SK-N-DZ (cell line): ENCODE results near the gene TFIP11. TPM values are rescaled to one million over a fixed set of nuclear protein-coding genes. Genes with fewer than 3 reads are reported as not detected.
A peak's percentile ranks its signal among the peaks of the same experiment; 100 is the strongest.

Source experiments
- DNase-seq: peaks from one replicate; pipeline ENCODE4 v3.0.0-alpha.2; 2015; ENCODE audit warnings: low spot score
- polyA plus RNA-seq, 2 experiments: library from polyadenylated mRNA; depleted of rRNA; stranded (reverse); fragments of >200 nt; gene quantifications; 2 replicates each; pipeline ENCODE4 v1.2.3, GENCODE V29; 2014

The TFIP11 gene
- polyA plus RNA-seq (2014; cell fraction: cytosol; rRNA removed): 29.2 and 66.0 TPM in 2 replicates
- 22.7 and 41.5 TPM in 2 replicates for polyA plus RNA-seq (2014; cell fraction: nucleus; rRNA removed)

GRCh38 chr22:26512149-26512793 lies at the start of gene TFIP11:
TSS of gene TFIP11 (minus strand) at chr22:26512473. CDS start at chr22:26510272, 2,201 bp downstream.
- peak; percentile 92 for DNase-seq

GRCh38 chr22:26561756-26562417 lies 49.6 kb upstream of the TFIP11 start:
- no peak for DNase-seq

- no peak for DNase-seq
Observed at GRCh38 chr22:26559961-26560575, 47.8 kb upstream of the TFIP11 start.

DNA sequence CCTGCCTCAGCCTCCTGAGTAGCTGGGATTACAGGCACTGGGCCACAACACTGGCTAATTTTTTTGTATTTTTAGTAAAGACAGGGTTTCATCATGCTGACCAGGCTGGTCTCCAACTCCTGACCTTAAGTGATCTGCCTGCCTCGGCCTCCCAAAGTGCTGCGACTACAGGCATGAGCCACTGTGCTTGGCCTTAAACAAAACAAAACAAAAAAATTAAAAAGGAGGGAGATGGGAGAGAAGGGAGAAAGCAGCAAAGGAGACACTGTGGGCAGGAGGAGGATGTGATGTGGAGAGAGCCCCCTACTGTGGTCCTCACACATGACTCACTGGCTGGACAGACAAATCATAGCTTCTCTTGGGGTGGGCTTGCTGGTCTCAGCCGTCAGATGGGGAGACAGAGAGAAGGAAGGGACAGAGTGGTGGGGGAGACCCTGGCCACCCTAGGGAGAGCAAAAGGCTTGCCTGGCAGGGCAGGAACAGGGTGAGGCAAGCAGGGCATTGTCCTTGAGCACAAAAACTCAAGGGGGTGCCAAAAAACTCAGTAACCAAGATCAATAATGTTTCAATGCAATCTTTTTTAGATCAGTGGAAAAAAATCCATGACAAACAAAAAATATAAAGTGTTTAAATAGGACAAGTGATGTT lies 46.1 kb upstream of the TFIP11 start:
- DNase-seq: no peak

- no peak for DNase-seq
Observed at GRCh38 chr22:26556904-26557303, 44.6 kb upstream of the TFIP11 start.

DNA sequence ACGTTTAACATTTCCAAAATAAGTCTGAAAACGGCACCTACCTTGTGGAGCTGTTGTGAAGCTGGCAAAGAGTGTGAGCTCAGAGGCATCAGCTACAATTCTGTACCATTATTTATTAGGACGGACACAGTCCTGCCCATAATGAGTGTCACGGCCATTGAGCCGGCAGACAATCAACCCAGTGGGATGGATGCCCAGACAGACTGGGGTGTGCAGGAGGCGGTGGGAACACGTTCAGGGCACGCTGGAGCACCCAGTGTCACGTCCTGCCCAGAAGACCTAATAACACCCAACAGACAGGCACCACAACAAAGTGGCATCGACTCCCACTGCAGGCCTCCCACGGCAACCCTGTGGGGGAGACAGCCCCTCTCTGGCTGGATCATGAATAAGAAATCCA lies 43.2 kb upstream of the TFIP11 start:
- DNase-seq: no peak

GRCh38 chr22:26554956-26555355 lies 42.7 kb upstream of the TFIP11 start:
- no peak for DNase-seq

DNA sequence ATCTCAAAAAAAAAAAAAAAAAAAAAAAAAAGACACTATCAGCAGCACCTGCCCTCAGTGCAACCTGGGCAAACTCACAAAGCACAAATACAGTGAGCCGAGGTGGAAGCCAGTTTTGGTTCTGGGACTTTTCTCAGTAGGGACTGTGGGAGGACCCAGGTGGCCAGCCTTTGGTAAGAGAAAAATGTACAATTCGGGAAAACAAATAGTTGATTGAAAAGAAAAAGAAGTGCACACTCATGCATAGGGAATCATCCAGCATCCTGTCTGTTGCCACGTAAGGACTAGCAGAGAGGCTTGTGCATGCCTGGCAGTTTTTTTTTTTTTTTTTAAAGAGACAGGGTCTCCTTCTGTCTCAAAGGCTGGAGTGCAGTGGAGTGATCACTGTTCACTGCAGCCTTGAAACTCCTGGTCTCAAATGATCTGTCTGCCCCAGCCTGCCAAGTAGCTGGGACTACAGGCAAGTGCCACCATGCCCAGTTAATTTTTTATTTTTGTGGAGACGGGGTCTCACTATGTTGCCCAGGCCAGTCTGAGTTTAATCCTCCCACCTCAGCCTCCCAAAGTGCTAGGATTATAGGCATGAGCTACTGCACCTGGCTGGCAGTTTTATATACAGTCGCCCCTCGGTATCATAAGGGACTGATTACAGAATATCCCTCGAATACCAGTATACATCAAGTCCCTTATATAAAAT lies 40.9 kb upstream of the TFIP11 start:
- no peak for DNase-seq

- DNase-seq: no peak
Observed at GRCh38 chr22:26552466-26552865, 40.2 kb upstream of the TFIP11 start.

DNA sequence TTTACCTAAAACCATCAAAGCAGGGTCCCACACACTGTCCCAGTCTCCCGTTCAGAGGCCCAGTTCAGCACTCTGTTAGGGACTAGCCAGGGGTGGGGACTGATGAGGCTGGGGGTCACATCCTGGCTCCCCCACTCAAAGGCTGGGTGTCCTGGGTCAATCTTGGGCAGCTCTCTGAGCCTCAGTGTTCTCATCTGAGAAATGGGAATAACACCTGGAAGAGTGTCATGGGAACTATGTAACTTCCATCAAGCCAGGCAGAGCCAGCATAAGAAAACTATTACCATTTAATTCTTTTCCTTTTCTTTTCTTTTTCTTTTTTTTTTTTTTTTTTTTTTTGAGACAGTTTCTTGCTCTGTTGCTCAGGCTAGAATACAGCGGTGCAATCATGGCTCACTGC lies 39.3 kb upstream of the TFIP11 start:
- no peak for DNase-seq

GRCh38 chr22:26550498-26551033 lies 38.3 kb upstream of the TFIP11 start:
- DNase-seq: no peak

DNA sequence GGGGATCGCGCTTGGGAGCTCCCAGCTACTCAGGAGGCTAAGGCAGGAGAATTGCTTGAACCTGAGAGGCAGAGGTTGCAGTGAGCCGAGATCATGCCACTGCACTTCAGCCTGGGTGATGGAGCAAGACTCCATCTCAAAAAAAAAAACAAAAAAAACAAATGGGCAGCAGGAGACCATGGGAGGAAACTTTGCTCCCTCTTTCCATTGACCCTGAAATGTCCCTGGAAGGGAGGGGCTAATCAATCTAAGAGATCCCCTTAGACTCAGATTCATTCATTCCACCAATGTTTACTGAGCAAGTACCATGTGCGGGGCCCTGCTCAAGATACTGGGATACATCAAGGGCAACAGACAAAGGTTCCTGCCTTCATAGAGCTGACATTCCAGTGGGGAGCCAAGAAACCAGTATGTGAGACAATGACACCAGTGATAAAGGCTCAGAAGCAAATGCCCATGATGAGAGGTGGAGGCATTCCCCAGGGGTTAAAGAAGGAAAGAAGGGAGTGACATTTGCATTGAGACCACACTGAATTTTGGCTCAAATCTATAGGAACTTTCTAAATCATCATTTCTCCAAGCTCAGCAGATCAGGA lies 37.7 kb upstream of the TFIP11 start:
- DNase-seq: no peak

DNA sequence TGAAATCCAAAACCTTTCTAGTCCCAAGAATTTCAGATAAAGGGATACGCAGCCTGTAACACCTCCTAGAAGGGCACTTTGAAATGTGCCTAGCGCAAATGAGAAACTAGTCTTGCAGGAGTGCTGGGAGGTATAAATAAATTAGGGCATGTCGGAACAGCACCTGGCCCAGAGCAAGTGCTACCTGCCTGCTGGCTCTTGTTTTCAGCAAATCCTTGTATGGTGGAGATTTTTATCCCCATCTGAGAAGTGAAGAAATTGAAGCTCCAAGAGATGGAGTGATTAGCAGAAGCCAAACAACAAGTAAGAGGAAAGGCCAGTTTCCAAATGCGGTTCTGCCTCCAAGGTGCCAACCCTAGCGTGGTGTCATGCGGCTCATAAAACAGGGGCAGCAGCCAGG lies 36.7 kb upstream of the TFIP11 start:
- DNase-seq: no peak

GRCh38 chr22:26548303-26548702 lies 36.0 kb upstream of the TFIP11 start:
- no peak for DNase-seq

- no peak for DNase-seq
Observed at GRCh38 chr22:26547837-26548236, 35.6 kb upstream of the TFIP11 start.

GRCh38 chr22:26547426-26547825 lies 35.2 kb upstream of the TFIP11 start:
- DNase-seq: no peak

- DNase-seq: no peak
Observed at GRCh38 chr22:26546282-26546681, 34.0 kb upstream of the TFIP11 start.

GRCh38 chr22:26545827-26546226 lies 33.6 kb upstream of the TFIP11 start:
- DNase-seq: no peak

GRCh38 chr22:26545385-26545784 lies 33.1 kb upstream of the TFIP11 start:
- DNase-seq: no peak

DNA sequence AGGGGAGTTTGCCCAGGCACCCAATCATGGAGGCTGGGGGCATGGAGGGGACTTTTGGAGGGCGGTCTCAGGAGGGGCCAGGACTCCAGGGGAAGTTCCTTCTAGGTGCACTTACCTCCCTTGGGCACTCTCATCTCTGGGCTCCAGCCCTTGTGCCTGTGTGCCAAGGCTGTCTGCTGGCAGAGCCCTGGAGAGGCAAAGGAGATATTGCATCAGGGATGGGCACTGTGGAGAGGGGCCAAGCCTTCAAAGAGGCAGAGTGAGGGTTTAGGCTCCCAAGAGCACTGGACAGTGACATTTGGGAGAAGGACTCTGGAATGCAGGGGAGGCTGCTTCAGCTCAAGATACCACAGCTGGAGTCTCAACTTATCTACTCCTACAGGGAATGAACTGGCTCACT lies 32.2 kb upstream of the TFIP11 start:
- no peak for DNase-seq

DNA sequence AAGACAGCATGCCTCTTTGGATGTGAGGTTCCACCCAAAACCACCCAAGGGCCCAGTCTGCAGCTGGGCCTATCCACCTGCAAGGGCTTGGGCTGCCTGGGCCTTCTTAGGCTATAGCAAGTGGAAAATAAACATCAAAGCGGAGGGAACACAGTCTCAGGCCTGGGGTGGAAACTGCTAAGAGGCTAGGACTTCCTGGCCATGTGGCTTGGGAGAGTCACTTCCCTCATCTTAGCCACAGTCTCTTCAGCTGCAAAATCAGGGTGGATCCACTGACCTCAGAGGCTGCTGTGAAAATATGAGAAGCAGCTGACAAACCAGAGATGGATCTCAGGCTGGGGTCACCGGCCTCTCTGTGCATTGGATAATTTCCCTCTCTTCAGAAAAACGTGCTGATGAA lies 30.6 kb upstream of the TFIP11 start:
- DNase-seq: no peak
